Fibroblast of villous mesenchyme (primary cell): ENCODE measurements around the gene PIGK. TPM values are rescaled to one million over a fixed set of nuclear protein-coding genes. Genes with fewer than 3 reads are reported as not detected.

Experiments used
- DNase-seq: peaks from one replicate; pipeline ENCODE4 v3.0.0-alpha.2; 2010; ENCODE audit warnings: low read depth
- H3K4me3 ChIP-seq: 2 replicates; pipeline ENCODE4 v1.5.1; 2011; ENCODE audit warnings: low read depth, mild to moderate bottlenecking, low read length
- CTCF ChIP-seq: IDR thresholded peaks from 2 replicates; pipeline ENCODE4 v1.5.1; 2012; ENCODE audit warnings: low read depth, mild to moderate bottlenecking, low read length; ENCODE audit not compliant: insufficient read depth
- small RNA-seq: library from RNA; depleted of rRNA; stranded (forward); fragments of <200 nt; gene quantifications from one replicate; pipeline ENCODE3, GENCODE V24; 2012
- total RNA-seq: library from RNA; depleted of rRNA; stranded (reverse); fragments of >200 nt; gene quantifications from 2 replicates; pipeline ENCODE4 v1.2.3, GENCODE V29; 2012

The PIGK gene
- total RNA-seq, 1 donor: 32.8 TPM

GRCh38 chr1:77047575-77047974, 171.7 kb downstream of the PIGK start:
- TF ChIP-seq CTCF: no peak
- no peak for DNase-seq
- H3K4me3 ChIP-seq: no peak overlapping the region

- DNase-seq: no peak
- no peak for TF ChIP-seq CTCF
Observed at GRCh38 chr1:77044133-77044849, 174.9 kb downstream of the PIGK start.

GRCh38 chr1:77040826-77041225, 178.4 kb downstream of the PIGK start:
- no peak for DNase-seq
- H3K4me3 ChIP-seq: no peak overlapping the region
- no peak for TF ChIP-seq CTCF

More at GRCh38 chr1:77044133-77044849, 174.9 kb downstream of the PIGK start:
- no peak overlapping the region for H3K4me3 ChIP-seq

- peak; percentile 92 for DNase-seq
- TF ChIP-seq CTCF: no peak
- H3K4me3 ChIP-seq: no peak overlapping the region
Observed at GRCh38 chr1:77039739-77040138, 179.5 kb downstream of the PIGK start.

GRCh38 chr1:77039111-77039510, 180.1 kb downstream of the PIGK start:
- DNase-seq: no peak
- no peak for TF ChIP-seq CTCF
- no peak overlapping the region for H3K4me3 ChIP-seq

Small RNAs within 50 kb of the gene (small RNA-seq; reads per million reads assigned to genes)
- gene MIR7156: 1.9 reads per million, percentile 48 among the genes with 10 or more reads in this experiment

Other genes starting within 250 kb of the PIGK start
- gene AK5, start 62.6 kb upstream of the PIGK start, total RNA-seq: 84.4 and 123 TPM in 2 replicates